GM21381 (cell line): ENCODE results near the gene TGFBR3L.
A peak's percentile ranks its signal among the peaks of the same experiment; 100 is the strongest.

Experiments used
- ATAC-seq: cut with Tn5 transposase; IDR thresholded peaks from one replicate; pipeline ENCODE4 v1.9.1; 2021; ENCODE audit warnings: mild to moderate bottlenecking, moderate library complexity; ENCODE audit not compliant: unreplicated experiment

TGFBR3L gene

DNA sequence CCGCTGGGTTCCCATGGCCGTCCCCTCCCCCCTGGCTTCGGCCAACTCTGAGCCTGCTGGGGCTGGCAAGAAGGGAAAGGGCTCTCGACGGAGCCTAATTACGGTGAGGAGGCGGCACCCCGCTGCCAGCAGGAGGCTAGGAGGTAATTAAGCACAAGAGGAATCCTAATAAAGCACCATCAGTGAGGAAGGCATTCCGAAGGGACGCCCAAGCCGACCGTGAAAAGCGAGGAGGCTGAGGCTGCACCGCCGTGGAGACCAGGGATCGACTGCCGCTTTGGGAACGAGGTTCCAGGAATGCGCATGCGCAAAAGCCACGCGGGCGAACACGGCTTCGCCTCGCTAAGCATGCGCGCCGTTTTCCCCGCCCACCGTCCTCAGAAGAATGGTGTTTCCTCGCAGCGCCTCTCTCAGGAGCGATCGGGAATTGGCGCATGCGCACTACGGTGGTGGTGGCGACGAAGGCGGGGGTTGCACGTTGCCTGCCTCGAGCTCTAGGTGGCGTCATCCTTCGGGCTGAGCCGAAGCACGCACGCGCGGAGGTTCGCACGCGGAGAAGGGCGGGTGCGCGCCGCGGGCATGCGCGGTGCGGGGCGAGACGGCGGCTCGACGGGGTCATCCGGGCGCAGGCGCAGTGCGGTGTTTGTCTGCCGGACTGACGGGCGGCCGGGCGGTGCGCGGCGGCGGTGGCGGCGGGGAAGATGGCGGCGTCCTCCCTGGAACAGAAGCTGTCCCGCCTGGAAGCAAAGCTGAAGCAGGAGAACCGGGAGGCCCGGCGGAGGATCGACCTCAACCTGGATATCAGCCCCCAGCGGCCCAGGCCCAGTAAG lies 11.2 kb upstream of the TGFBR3L start, which contains the start of gene MAP2K7:
TSS of gene MAP2K7 (plus strand) at position 634 of the 830 bp plus-strand sequence. CDS start at position 702, 68 bp downstream.
- ATAC-seq: peak; percentile 84

- peak; percentile 33 for ATAC-seq
Observed at GRCh38 chr19:7904074-7905020, 10.3 kb upstream of the TGFBR3L start.

- no peak for ATAC-seq
Observed at GRCh38 chr19:7905268-7905667, 9.4 kb upstream of the TGFBR3L start.

DNA sequence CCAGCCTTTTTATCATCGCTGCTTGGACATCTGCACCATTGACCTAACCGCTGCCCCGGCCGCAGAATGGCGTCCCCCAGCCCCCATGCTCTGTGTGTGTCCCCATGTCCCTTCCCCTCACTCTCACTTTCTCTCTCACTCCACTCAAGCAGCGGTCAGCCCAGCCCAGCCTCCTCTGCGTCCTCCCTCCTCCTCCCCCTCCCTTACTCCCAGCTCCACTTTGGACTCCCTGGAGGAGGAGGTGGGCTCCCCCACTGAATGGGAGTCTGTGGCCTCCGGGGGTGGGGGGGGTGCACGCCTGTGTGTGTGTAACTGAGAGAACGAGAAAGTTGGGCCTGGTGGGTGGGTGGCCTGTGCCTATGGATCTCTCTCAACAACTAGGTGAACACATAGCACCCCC lies 8.8 kb upstream of the TGFBR3L start:
- no peak for ATAC-seq

DNA sequence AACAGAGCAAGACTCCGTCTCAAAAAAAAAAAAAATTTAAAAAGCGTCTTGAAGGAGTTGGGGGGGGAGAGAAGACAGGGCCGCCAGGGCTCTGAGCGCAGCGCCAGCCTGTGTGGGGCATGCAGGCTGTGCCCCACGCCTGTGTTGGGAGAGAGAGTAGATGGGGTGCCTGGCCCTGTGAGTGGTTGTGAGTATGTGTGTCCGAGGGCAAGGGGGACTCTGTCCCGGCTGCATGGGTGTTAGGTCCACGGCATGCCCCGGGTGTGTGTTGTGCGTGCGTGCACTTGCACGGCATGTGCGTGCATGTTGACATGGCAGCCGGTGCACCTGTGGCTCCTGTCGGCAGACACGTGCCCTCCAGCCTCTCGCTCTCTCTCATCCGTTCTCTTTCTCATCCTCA lies 7.5 kb upstream of the TGFBR3L start:
- ATAC-seq: no peak

- ATAC-seq: no peak
Observed at GRCh38 chr19:7907544-7907943, 7.1 kb upstream of the TGFBR3L start.

DNA sequence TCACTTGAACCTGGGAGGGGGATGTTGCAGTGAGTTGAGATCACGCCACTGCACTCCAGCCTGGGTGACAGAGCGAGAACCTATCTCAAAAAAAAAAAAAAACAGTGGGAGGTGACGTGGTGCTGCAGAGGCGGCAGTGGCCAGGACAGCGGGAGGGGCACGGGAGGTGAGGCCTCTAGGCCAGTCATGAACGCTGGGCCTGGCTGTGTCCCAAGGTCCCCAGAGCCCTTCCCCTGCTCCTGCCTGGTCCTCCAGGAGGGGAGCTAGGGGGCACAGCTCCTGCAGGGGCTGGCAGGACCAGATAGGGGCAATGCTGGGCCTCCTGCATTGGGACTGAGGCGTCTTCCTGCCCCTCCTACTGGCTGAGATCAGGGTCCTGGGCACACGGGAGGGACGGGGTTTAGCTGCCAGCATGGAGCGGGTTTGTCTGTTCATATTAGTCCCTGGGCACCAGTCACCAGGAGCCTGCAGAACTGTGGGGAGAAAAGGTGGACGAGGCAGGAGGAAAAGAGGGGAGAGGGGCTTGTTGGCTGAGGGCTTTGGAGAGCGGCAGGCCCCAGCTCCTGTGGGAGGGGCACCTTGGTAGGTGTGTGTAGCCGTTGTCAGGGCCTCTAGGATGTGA lies 6.4 kb upstream of the TGFBR3L start:
- no peak for ATAC-seq

DNA sequence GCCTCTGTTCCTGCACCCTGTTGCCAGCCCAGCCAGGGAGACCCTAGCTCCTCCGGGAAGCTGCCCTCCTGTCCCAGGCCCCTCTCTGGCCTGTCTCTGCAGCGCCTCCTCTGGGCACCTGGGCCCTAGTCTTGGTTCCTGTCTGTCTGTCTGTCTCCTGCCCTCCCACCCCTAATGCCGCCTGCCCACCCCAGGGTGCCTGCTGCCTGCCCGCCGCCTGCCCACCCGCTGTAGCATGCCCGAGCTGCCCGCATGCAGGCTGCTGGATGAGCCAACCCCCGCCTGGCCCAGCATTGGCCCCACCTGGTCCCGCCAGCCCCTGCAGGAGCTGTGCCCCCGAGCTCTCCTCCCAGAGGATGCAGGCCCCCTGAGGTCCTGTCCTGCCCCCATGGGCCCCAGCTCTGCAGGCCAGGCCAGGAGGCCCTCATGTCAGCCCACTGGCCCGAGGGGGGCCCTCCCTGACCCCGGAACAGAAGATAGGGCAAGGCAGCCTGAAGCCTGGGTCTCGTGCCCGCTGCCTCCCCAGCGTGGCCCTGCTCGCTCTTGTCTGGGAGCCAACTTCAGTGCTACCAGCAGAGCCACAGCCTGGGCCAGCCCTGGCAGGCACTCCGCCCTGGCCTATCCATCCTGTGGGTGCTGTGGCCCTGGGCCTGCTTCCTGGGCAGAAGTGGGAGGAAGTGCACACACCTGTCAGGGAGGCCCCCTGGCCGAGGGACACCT lies 5.7 kb upstream of the TGFBR3L start:
- ATAC-seq: no peak

DNA sequence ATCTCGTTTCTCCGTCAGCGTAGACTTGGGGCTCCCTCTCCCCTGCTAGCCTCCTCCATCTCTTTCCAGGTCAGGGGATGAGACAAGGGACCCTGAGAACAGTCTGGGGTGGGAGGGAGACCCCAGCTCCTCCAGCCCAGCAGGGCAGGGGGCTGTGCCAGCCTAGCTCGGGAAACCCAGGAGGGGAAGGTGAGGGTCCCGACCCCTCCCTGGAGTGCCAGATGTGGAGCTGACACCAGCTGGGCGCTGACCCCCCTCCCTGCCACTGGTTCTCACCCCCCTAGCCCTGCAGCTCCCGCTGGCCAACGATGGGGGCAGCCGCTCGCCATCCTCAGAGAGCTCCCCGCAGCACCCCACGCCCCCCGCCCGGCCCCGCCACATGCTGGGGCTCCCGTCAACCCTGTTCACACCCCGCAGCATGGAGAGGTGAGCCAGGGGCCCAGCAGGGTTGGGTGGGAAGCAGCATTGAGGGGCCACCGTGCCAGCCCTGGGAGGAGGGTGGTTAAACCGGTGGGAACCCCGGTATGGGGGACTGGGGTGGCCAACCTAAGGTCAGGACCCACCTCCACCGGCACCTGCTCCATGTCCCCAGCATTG lies 5.1 kb upstream of the TGFBR3L start:
- no peak for ATAC-seq

- no peak for ATAC-seq
Observed at GRCh38 chr19:7910321-7911161, 4.1 kb upstream of the TGFBR3L start.

DNA sequence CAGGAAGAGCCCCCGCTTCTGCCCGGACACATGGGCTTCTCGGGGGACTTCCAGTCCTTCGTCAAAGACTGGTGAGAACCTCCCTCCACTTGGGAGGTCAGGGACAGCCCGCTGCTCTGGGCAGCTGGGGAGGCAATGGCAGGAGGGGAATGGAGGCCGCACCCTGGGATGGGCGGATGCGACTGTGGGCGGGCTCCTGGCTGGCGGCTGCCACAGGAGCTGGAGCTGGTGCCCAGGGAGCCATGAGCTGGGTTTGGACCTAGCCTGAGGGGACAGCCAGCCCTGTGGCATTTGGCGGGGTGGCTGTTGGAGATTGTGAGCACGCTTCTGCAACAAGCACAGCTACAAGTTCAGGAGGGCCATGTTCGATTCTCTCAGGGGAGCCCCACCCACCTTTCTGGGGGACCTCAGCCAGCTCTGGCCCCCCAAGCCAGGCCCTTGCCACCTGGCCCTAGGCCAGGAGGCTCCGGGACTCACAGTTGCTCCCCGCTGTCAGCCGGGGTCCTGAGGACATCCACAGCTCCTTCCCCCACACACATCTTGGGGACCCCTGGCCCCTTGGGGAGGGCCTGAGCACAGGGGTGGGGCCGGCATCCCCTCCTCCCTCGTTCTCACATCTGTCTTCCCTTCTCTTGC lies 3.0 kb upstream of the TGFBR3L start:
- ATAC-seq: no peak

GRCh38 chr19:7912144-7912696 lies 2.4 kb upstream of the TGFBR3L start:
- no peak for ATAC-seq

DNA sequence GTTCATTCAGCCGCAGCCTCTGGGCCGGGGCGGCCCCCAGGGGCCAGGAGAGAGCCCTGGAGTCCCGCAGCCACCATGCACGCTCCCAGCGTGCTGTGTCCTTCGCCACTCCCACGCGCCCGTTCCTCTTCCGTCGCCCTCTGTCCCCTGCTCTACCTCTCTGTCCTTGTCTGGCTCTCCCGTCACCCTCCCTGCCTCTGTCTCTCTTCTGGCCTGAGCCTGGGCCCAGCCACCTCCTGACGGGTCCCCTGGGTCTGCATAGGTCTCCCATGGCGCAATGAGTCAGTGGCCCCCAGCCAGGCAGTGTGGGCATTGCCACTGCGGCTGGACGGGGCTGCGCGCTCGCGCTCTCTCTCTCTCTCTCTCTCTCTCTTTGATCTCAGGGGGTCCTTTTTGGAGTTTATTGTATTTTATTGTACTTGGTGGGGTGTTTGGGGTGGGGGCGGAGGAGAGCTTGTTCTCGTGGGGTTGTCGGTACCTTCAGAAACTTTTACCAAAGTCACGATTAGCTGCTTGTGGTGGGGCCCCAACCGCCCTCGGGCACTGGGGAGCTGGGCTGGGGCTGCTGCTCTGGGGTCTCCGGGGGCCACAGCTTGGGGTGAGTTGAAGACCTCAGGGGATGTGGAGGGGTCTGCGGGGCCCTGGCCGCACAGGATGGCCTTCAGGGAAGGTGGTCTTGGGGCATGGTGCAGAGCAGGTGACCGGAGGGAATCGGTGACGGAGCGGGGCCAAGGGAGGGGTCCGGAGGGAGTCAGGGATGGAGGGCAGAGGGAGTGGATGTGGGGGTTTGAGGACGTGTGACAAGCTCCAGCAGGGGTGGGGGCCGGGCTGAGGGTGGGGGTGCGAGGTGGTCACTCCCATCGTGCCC lies 1.7 kb upstream of the TGFBR3L start:
- no peak for ATAC-seq

- no peak for ATAC-seq
Observed at GRCh38 chr19:7913652-7914051, 978 bp upstream of the TGFBR3L start.

GRCh38 chr19:7914099-7914498 lies 531 bp upstream of the TGFBR3L start:
- no peak for ATAC-seq

DNA sequence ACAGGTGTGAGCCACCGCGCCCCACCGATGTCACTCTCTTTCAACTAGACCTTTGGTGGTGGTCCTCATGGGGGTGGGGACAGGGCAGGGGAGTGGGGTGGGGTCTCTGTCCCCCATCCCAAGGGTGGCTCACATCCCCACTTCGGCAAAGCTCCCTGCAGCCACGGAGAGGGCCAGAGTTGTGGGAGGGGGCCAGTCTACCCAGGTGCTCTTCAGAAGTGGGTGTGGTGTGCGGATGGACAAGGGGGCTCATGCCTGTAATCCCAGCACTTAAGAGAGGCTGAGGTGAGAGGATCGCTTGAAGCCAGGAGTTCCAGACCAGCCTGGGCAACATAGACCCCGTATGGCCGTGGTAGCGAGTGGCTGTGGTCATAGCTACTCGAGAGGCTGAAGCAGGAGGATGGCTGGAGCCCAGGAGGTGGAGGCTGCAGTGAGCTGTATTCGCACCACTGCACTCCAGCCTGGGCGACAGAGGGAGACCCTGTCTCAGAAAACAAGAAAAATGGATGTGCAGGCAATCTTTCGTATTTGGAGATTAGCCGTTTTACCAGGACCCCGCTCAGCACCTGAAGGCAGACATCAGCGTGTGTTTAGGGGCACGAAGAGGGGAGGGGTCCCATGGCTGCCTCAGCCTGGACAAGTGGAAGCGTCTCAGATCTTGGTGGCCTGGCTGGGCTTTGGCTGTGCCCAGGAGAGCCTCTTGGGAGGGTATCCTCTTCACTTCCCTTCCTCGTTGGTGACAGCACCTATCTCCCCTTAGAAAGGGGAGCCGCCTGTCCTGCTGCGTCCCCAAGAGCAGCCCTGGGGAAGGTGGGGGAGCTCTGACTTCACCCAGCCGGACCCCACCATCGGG lies 846 bp downstream of the TGFBR3L start:
- ATAC-seq: no peak
